ENCODE results near the gene BTNL2. TPM values are rescaled to one million over a fixed set of nuclear protein-coding genes. Genes with fewer than 3 reads are reported as not detected.

BTNL2 gene
- polyA plus RNA-seq, 1 donor (not counting 4 experiments of a cell fraction or from before 2014, with no cell fraction given), result not detected

- FAIRE-seq (no peak), DNase-seq (ENCODE audit: low read depth, low spot score) (no peak)
- peaks cover 17% of the 10 kb centered on the region for H3K27me3 ChIP-seq (ENCODE audit: control insufficient read depth, extremely low read depth, insufficient read depth, low read length)
- dilution Hi-C loops (cut with MboI; ENCODE audit: extremely low pct_ligation_motif_present, low sequenced_read_pairs), result no loop called here
- H3K9me3 ChIP-seq (ENCODE audit: control insufficient read depth, low read depth, low read length), result no peaks in the 10 kb centered on the region
- H3K9me1 ChIP-seq (ENCODE audit: control insufficient read depth, extremely low read depth, insufficient read depth, low read length), result no peaks in the 10 kb centered on the region
- H3K27ac ChIP-seq (ENCODE audit: control insufficient read depth, insufficient read depth, low read length), result no peak overlapping the region
- H3K4me1 ChIP-seq (ENCODE audit: control insufficient read depth, extremely low read depth, insufficient read depth, low read length), result no peaks in the 10 kb centered on the region
- no peak overlapping the region for H2AFZ ChIP-seq (ENCODE audit: control insufficient read depth, low read length)
- H3K4me3 ChIP-seq (ENCODE audit: control insufficient read depth in 2 of 3, extremely low read depth in 1 of 3, insufficient read depth in 2 of 3, low read depth in 1 of 3, low read length in 3 of 3), result no peak overlapping the region
- TF ChIP-seq CTCF (optimal IDR thresholded peaks at IDR 0.05 in 1 of 3, IDR thresholded peaks at IDR 0.05 in 1 of 3, conservative IDR thresholded peaks at IDR 0.05 in 1 of 3; ENCODE audit: extremely low read depth in 1 of 3, insufficient read depth in 2 of 3, low read length in 3 of 3) (no peak), EZH2 (IDR thresholded peaks at IDR 0.05; ENCODE audit: low read length) (no peak)
- no peaks in the 10 kb centered on the region for H3K79me2 ChIP-seq (ENCODE audit: control insufficient read depth, insufficient read depth, low read length)
- H3K4me2 ChIP-seq (ENCODE audit: control insufficient read depth, extremely low read depth, insufficient read depth, low read depth, low read length), result no peak overlapping the region
- no peaks in the 10 kb centered on the region for H4K20me1 ChIP-seq (ENCODE audit: control insufficient read depth, extremely low read depth, insufficient read depth, low read length)
- H3K9ac ChIP-seq (ENCODE audit: control insufficient read depth, extremely low read depth, insufficient read depth, low read length), result no peak overlapping the region
- no peaks in the 10 kb centered on the region for H3K36me3 ChIP-seq (ENCODE audit: control insufficient read depth in 2 of 2, extremely low read depth in 1 of 2, insufficient read depth in 2 of 2, low read length in 2 of 2)
Observed at GRCh38 chr6:32405656-32406055, 1.3 kb downstream of the BTNL2 start.

GRCh38 chr6:32402812-32403211 lies 4.2 kb downstream of the BTNL2 start:
- Histone ChIP-seq H3K27me3 (ENCODE audit: control insufficient read depth, extremely low read depth, insufficient read depth, low read length) (peaks cover 14% of the 10 kb centered on the region), H3K4me2 (ENCODE audit: control insufficient read depth, extremely low read depth, insufficient read depth, low read depth, low read length) (no peak overlapping the region), H3K4me3 (ENCODE audit: control insufficient read depth in 2 of 3, extremely low read depth in 1 of 3, insufficient read depth in 2 of 3, low read depth in 1 of 3, low read length in 3 of 3) (no peak overlapping the region), H3K9me1 (ENCODE audit: control insufficient read depth, extremely low read depth, insufficient read depth, low read length) (no peaks in the 10 kb centered on the region), H4K20me1 (ENCODE audit: control insufficient read depth, extremely low read depth, insufficient read depth, low read length) (no peaks in the 10 kb centered on the region), H3K9me3 (ENCODE audit: control insufficient read depth, low read depth, low read length) (no peaks in the 10 kb centered on the region), H3K27ac (ENCODE audit: control insufficient read depth, insufficient read depth, low read length) (no peak overlapping the region), H2AFZ (ENCODE audit: control insufficient read depth, low read length) (no peak overlapping the region), H3K79me2 (ENCODE audit: control insufficient read depth, insufficient read depth, low read length) (no peaks in the 10 kb centered on the region), H3K9ac (ENCODE audit: control insufficient read depth, extremely low read depth, insufficient read depth, low read length) (no peak overlapping the region), H3K4me1 (ENCODE audit: control insufficient read depth, extremely low read depth, insufficient read depth, low read length) (peaks cover 4% of the 10 kb centered on the region), H3K36me3 (ENCODE audit: control insufficient read depth in 2 of 2, extremely low read depth in 1 of 2, insufficient read depth in 2 of 2, low read length in 2 of 2) (no peaks in the 10 kb centered on the region)
- FAIRE-seq (no peak), DNase-seq (ENCODE audit: low read depth, low spot score) (no peak)
- TF ChIP-seq CTCF (optimal IDR thresholded peaks at IDR 0.05 in 1 of 3, IDR thresholded peaks at IDR 0.05 in 1 of 3, conservative IDR thresholded peaks at IDR 0.05 in 1 of 3; ENCODE audit: extremely low read depth in 1 of 3, insufficient read depth in 2 of 3, low read length in 3 of 3), result no peak
- no peak for TF ChIP-seq EZH2 (IDR thresholded peaks at IDR 0.05; ENCODE audit: low read length)
- dilution Hi-C loops (cut with MboI; ENCODE audit: extremely low pct_ligation_motif_present, low sequenced_read_pairs), result no loop called here

Data from keratinocyte (primary cell).